ENCODE data around the gene NEMP2. TPM values are rescaled to one million over a fixed set of nuclear protein-coding genes. Genes with fewer than 3 reads are reported as not detected.
A peak's percentile ranks its signal among the peaks of the same experiment; 100 is the strongest.

Gene NEMP2
- total RNA-seq, 1 donor from 2014 or later, result 8.0 TPM

DNA sequence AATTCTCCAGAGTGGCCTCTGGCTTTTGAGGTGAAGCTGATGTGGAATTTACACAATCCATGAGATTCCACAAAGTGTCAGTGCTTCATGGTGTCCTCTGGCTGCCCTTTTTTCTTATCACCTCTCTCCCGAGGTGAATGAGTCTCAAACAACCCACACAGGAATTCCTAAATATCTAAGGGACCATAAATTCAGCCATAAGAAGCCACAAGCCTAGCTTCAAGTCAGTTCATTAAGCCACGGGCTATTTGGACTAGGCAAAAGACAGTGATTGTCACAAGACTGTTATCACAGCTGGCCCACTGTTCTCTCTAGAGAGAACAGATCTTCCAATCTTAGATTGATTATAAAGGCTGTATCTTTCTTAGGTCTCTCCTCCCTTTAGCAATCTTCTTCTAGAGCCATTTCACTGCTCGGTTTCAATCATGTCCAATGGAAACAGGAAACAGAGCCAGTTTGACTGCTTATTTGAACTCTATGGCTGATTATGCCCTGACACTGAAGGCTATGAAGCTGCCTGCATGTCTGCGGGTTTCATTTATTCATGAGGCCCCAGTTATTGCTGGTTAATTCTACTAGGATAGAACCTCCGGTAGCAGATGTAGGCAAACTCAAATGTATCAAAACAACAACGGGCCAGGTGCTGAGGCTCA lies 4.1 kb downstream of the NEMP2 start:
- intact Hi-C loops (cut with DNase I), result no loop called here
- Histone ChIP-seq H3K27ac (no peak overlapping the region), H3K4me1 (peaks cover 35% of the 10 kb centered on the region), H3K4me3 (no peak overlapping the region), H3K27me3 (no peaks in the 10 kb centered on the region), H3K36me3 (no peaks in the 10 kb centered on the region), H3K9me3 (no peaks in the 10 kb centered on the region)
- ATAC-seq (no peak), DNase-seq (no peak)
- TF ChIP-seq, protein P1, sequence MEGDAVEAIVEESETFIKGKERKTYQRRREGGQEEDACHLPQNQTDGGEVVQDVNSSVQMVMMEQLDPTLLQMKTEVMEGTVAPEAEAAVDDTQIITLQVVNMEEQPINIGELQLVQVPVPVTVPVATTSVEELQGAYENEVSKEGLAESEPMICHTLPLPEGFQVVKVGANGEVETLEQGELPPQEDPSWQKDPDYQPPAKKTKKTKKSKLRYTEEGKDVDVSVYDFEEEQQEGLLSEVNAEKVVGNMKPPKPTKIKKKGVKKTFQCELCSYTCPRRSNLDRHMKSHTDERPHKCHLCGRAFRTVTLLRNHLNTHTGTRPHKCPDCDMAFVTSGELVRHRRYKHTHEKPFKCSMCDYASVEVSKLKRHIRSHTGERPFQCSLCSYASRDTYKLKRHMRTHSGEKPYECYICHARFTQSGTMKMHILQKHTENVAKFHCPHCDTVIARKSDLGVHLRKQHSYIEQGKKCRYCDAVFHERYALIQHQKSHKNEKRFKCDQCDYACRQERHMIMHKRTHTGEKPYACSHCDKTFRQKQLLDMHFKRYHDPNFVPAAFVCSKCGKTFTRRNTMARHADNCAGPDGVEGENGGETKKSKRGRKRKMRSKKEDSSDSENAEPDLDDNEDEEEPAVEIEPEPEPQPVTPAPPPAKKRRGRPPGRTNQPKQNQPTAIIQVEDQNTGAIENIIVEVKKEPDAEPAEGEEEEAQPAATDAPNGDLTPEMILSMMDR (IDR thresholded peaks at IDR 0.05), result no peak

DNA sequence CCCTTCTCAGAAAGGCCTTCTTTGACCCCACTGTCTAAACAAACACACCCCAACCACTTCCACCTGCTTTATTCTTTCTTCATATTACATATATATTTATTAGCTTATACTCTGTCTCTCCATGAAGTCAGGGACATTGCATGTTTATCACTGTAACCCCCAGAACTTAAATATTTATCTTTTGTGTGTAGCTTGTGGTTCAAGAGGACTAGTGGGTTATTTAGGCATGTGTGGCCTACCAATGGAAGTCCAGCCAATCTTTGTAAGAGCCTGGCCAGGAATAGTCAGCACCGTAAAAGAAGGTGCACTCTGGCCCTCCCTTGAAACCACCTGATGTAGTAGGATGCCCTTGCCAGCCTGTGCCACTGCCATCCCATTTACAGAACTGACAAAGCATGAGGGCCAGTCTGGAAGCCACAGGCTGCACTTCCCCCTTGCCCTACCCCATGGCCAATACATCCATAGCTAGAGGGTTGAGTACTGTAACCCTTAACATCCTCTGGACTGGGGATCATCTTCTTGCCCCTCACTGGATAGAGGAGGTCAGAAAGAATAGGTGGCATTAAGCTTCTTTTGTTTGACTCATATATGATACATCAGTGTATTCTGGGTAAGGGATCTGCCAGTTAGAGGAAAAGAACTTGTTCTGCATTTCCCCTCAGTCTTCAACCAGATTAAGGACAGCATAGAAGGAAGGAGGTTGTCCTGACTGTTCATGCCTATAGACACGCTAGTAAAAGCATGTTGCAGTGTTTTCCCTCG lies 4.9 kb downstream of the NEMP2 start:
- peak; percentile 3 for ATAC-seq
- TF ChIP-seq, protein P1 (IDR thresholded peaks at IDR 0.05), result no peak
- Histone ChIP-seq H3K27me3 (no peaks in the 10 kb centered on the region), H3K36me3 (no peaks in the 10 kb centered on the region), H3K27ac (no peak overlapping the region), H3K4me1 (peaks cover 35% of the 10 kb centered on the region), H3K4me3 (no peak overlapping the region), H3K9me3 (no peaks in the 10 kb centered on the region)
- intact Hi-C loops (cut with DNase I), result loop anchor here (10.0 kb wide), 1 partner anchor 105 kb away; no protein-coding TSS in a partner anchor
- no peak for DNase-seq

DNA sequence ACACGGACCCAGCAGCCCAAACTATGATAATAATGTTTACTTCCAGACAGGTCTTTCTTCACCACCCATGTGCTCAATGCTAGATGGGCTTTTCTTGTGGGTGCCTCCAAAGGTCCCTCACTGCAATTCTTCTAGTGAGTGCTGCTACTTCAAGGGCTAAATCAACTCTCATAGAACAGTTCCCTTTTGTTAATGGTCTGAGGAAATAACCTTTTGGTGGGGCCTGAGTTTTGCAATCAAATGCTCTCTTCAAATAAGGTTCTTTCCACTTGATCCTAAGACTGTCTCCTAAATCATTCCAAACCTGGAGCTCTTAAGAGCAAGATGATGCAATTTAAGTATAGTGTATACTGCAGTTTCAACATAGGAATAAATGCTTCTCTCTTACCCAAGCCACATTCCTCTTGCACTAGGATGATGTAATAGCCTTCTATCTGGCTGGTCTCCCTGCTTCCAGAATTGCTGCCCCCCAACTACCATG lies 6.0 kb downstream of the NEMP2 start:
- no peaks in the 10 kb centered on the region for H3K36me3 ChIP-seq
- H3K4me3 ChIP-seq, result no peak overlapping the region
- intact Hi-C loops (cut with DNase I), result loop anchor here (10.0 kb wide), 1 partner anchor 106 kb away; no protein-coding TSS in a partner anchor
- TF ChIP-seq, protein P1 (IDR thresholded peaks at IDR 0.05), result no peak
- peaks cover 35% of the 10 kb centered on the region for H3K4me1 ChIP-seq
- no peak for DNase-seq
- H3K27ac ChIP-seq, result no peak overlapping the region
- no peaks in the 10 kb centered on the region for H3K27me3 ChIP-seq
- peak; percentile 44 for ATAC-seq
- no peaks in the 10 kb centered on the region for H3K9me3 ChIP-seq

DNA sequence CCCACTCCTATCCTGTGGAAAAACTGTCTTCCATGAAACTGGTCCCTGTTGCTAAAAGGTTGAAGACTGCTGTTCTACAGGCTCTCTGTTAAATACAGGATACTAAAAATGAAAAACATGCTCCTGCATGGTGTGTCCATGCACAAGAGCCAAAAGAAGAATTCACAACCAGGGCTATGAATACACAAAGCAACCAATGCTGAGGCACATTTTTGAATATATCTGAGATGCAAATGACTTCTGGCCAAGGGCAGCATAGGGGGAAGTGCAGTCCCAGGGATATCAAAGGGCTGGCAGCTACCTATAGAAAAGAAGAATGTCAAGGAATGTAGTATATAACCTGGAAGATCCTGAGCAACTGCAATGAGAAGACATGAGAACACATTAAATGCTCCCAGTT lies 6.6 kb downstream of the NEMP2 start:
- TF ChIP-seq, protein P1 (IDR thresholded peaks at IDR 0.05), result no peak
- H3K9me3 ChIP-seq, result no peaks in the 10 kb centered on the region
- no peak overlapping the region for H3K4me3 ChIP-seq
- intact Hi-C loops (cut with DNase I), result loop anchor here (10.0 kb wide), 1 partner anchor 107 kb away; no protein-coding TSS in a partner anchor
- H3K36me3 ChIP-seq, result no peaks in the 10 kb centered on the region
- DNase-seq (no peak), ATAC-seq (no peak)
- H3K27ac ChIP-seq, result no peak overlapping the region
- no peaks in the 10 kb centered on the region for H3K27me3 ChIP-seq
- peaks cover 35% of the 10 kb centered on the region for H3K4me1 ChIP-seq

DNA sequence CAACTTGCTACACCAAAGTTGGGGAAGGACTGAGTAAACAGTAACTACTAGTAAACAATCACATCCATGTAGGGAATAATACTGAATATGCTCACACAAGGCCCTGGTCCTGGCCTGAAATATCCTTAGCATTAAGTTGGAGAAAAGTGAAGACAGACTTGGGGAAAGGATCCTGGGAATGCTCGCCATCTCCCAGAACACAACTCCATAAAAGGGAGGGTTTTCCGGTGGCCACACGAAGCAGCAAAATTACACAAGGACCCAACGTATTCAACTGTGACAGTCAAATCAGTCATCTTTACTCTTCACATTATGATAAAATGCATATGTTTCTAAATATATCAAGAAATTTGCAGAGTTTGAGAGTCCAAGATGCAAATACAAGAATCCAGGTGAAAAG lies 7.3 kb downstream of the NEMP2 start:
- Histone ChIP-seq H3K4me3 (no peak overlapping the region), H3K27ac (no peak overlapping the region), H3K27me3 (no peaks in the 10 kb centered on the region), H3K9me3 (no peaks in the 10 kb centered on the region), H3K36me3 (no peaks in the 10 kb centered on the region), H3K4me1 (peaks cover 35% of the 10 kb centered on the region)
- no peak for ATAC-seq
- TF ChIP-seq, protein P1 (IDR thresholded peaks at IDR 0.05), result no peak
- no peak for DNase-seq
- intact Hi-C loops (cut with DNase I), result loop anchor here (10.0 kb wide), 1 partner anchor 108 kb away; no protein-coding TSS in a partner anchor

Measured in upper lobe of right lung (tissue), 1 donor.